H1 (cell line): ENCODE results near the gene TTK. TPM values are rescaled to one million over a fixed set of nuclear protein-coding genes. Genes with fewer than 3 reads are reported as not detected.

Experiments
- CTCF ChIA-PET: fragments of 300-600 bp; sonication (Branson Sonifier 250); formaldehyde crosslinking; loops from one replicate; lab custom pipeline; 2021; ENCODE audit not compliant: partially characterized antibody; lab: Charles Lee
- POLR2A ChIA-PET: fragments of 300-600 bp; sonication (Branson Sonifier 250); formaldehyde crosslinking; loops from one replicate; lab custom pipeline; 2021; ENCODE audit warnings: inconsistent platforms; ENCODE audit not compliant: partially characterized antibody; lab: Charles Lee
- DNase-seq, 2 experiments: peaks; one replicate each; pipeline versions ENCODE4 v3.0.0 to v3.0.0-alpha.2; 2010 to 2022; ENCODE audit warnings: low spot score in 2 of 2, low read depth in 1 of 2, mixed read lengths in 1 of 2
- FAIRE-seq: peaks from 2 replicates; lab custom pipeline; 2011; peaks lifted over from hg19 to GRCh38; lab: Jason Lieb, UNC
- H2AFZ ChIP-seq: 2 replicates; pipeline ENCODE4 v1.8.1; 2012; ENCODE audit warnings: low read length, inconsistent platforms
- H2AK5ac ChIP-seq: 2 replicates; pipeline ENCODE4 v1.6.1; 2013; ENCODE audit warnings: low read depth, low read length
- H2BK120ac ChIP-seq: replicated peaks from 2 replicates; pipeline ENCODE3; 2013; ENCODE audit warnings: low read depth, low read length, inconsistent platforms
- H2BK12ac ChIP-seq: 2 replicates; pipeline ENCODE4 v1.6.1; 2013; ENCODE audit warnings: low read depth, low read length
- H2BK15ac ChIP-seq: 2 replicates; pipeline ENCODE4 v1.6.1; 2013; ENCODE audit warnings: low read length
- H2BK20ac ChIP-seq: 2 replicates; pipeline ENCODE4 v1.6.1; 2013; ENCODE audit warnings: low read length
- H2BK5ac ChIP-seq: 2 replicates; pipeline ENCODE4 v1.6.1; 2013; ENCODE audit warnings: low read depth, low read length
- H3K14ac ChIP-seq: 2 replicates; pipeline ENCODE4 v1.6.1; 2013; ENCODE audit warnings: inconsistent platforms; ENCODE audit not compliant: insufficient read length
- H3K18ac ChIP-seq: 2 replicates; pipeline ENCODE4 v1.6.1; 2013; ENCODE audit warnings: low read length; ENCODE audit errors: extremely low read depth
- H3K23ac ChIP-seq: 2 replicates; pipeline ENCODE4 v1.6.1; 2013; ENCODE audit warnings: inconsistent platforms; ENCODE audit not compliant: insufficient read length
- H3K23me2 ChIP-seq: 2 replicates; pipeline ENCODE4 v1.6.1; 2013; ENCODE audit warnings: low read depth, low read length
- H3K27ac ChIP-seq: 2 replicates; pipeline ENCODE4 v1.6.1; 2011; ENCODE audit warnings: low read depth, low read length, inconsistent platforms
- H3K27me3 ChIP-seq, 4 experiments: replicated peaks in 1 of 4; 1 replicate in 1 of 4; 2 replicates in 3 of 4; pipeline versions ENCODE4 v1.6.1 to v1.8.1; 2011 to 2013; ENCODE audit warnings: low read length in 3 of 4, mild to moderate bottlenecking in 3 of 4, inconsistent platforms in 2 of 4, mixed read lengths in 2 of 4, moderate library complexity in 1 of 4; ENCODE audit not compliant: control insufficient read depth in 3 of 4, insufficient read depth in 3 of 4; ENCODE audit errors: extremely low read depth in 1 of 4
- H3K36me3 ChIP-seq, 4 experiments: 2 replicates each; pipeline versions ENCODE4 v1.6.1 to v1.8.1; 2011 to 2013; ENCODE audit warnings: mild to moderate bottlenecking in 4 of 4, low read length in 3 of 4, moderate library complexity in 2 of 4, control low read depth in 1 of 4, inconsistent platforms in 1 of 4; ENCODE audit not compliant: insufficient read depth in 4 of 4, control insufficient read depth in 2 of 4
- H3K4ac ChIP-seq: replicated peaks from 2 replicates; pipeline ENCODE3; 2013; ENCODE audit warnings: low read length, low read depth, mixed read lengths, inconsistent platforms; ENCODE audit not compliant: insufficient read length
- H3K4me1 ChIP-seq, 4 experiments: replicated peaks in 1 of 4; 1 replicate in 1 of 4; 2 replicates in 3 of 4; pipeline versions ENCODE4 v1.6.1 to v1.8.1; 2011 to 2013; ENCODE audit warnings: low read length in 3 of 4, inconsistent platforms in 2 of 4, mixed read lengths in 1 of 4; ENCODE audit not compliant: insufficient read depth in 4 of 4, control insufficient read depth in 3 of 4
- H3K4me2 ChIP-seq, 2 experiments: 2 replicates each; pipeline versions ENCODE4 v1.6.1 to v1.8.1; 2011 to 2013; ENCODE audit warnings: low read depth in 2 of 2, low read length in 2 of 2, control low read depth in 1 of 2, inconsistent platforms in 1 of 2, mild to moderate bottlenecking in 1 of 2; ENCODE audit not compliant: insufficient read depth in 1 of 2
- H3K4me3 ChIP-seq, 4 experiments: fragments of 200-600, 300-600 bp in 1 of 4; sonication (generic), shearing (Covaris generic), sonication (Bioruptor Twin) in 1 of 4; 2 replicates each; pipeline versions ENCODE4 v1.5.1 to v1.8.1; 2011 to 2016; ENCODE audit warnings: low read length in 4 of 4, low read depth in 3 of 4, control low read depth in 2 of 4, inconsistent platforms in 2 of 4, mild to moderate bottlenecking in 2 of 4, mixed read lengths in 1 of 4, moderate library complexity in 1 of 4; ENCODE audit not compliant: insufficient read depth in 2 of 4; ENCODE audit errors: extremely low read depth in 1 of 4
- H3K56ac ChIP-seq: replicated peaks from 2 replicates; pipeline ENCODE3; 2013; ENCODE audit warnings: low read depth, mild to moderate bottlenecking, mixed read lengths, low read length, inconsistent platforms; ENCODE audit not compliant: insufficient read length
- H3K79me1 ChIP-seq: 2 replicates; pipeline ENCODE4 v1.6.1; 2013; ENCODE audit warnings: low read depth, low read length, control low read depth
- H3K79me2 ChIP-seq, 2 experiments: 2 replicates each; pipeline versions ENCODE4 v1.6.1 to v1.8.1; 2012 to 2013; ENCODE audit warnings: low read length in 2 of 2, mild to moderate bottlenecking in 2 of 2, inconsistent platforms in 1 of 2; ENCODE audit not compliant: insufficient read depth in 2 of 2, control insufficient read depth in 1 of 2
- H3K9ac ChIP-seq, 4 experiments: replicated peaks in 1 of 4; 1 replicate in 1 of 4; 2 replicates in 3 of 4; pipeline versions ENCODE4 v1.6.1 to v1.8.1; 2011 to 2013; ENCODE audit warnings: low read depth in 3 of 4, low read length in 3 of 4, control low read depth in 2 of 4, mild to moderate bottlenecking in 2 of 4, moderate library complexity in 2 of 4, inconsistent platforms in 1 of 4; ENCODE audit errors: extremely low read depth in 1 of 4
- H3K9me3 ChIP-seq, 2 experiments: 2 replicates each; pipeline versions ENCODE4 v1.6.1 to v1.8.1; 2012 to 2013; ENCODE audit warnings: mild to moderate bottlenecking in 2 of 2, moderate library complexity in 2 of 2, control low read depth in 1 of 2, inconsistent platforms in 1 of 2, low read depth in 1 of 2, low read length in 1 of 2, mixed read lengths in 1 of 2; ENCODE audit not compliant: insufficient read depth in 2 of 2
- H4K20me1 ChIP-seq, 2 experiments: replicated peaks in 1 of 2; 2 replicates each; pipeline versions ENCODE3 to v1.8.1; 2011 to 2013; ENCODE audit warnings: inconsistent platforms in 2 of 2, low read length in 2 of 2, mild to moderate bottlenecking in 1 of 2; ENCODE audit not compliant: insufficient read depth in 2 of 2, control insufficient read depth in 1 of 2
- H4K5ac ChIP-seq: 2 replicates; pipeline ENCODE4 v1.6.1; 2013; ENCODE audit warnings: low read length, low read depth, mixed read lengths, inconsistent platforms; ENCODE audit not compliant: insufficient read length
- H4K8ac ChIP-seq: 2 replicates; pipeline ENCODE4 v1.8.0; 2013; ENCODE audit warnings: mild to moderate bottlenecking, moderate library complexity, low read length, inconsistent platforms; ENCODE audit not compliant: insufficient read depth; ENCODE audit errors: extremely low read depth
- H4K91ac ChIP-seq: replicated peaks from 2 replicates; pipeline ENCODE3; 2013; ENCODE audit warnings: low read length, mixed read lengths, inconsistent platforms; ENCODE audit not compliant: insufficient read length
- KDM1A ChIP-seq: fragments of 200-600, 300-600 bp; sonication (generic); IDR thresholded peaks from 2 replicates; pipeline ENCODE4 v1.7.1; 2016; ENCODE audit warnings: mild to moderate bottlenecking, low read length, borderline replicate concordance
- WGBS, 2 experiments: shearing (Covaris generic) in 1 of 2; methylation state at CpG; one replicate each; pipeline versions ENCODE4 v1.1.6 to v1.1.7; 2013 to 2015; ENCODE audit warnings: low lambda C conversion rate in 2 of 2, mixed read lengths in 2 of 2, inconsistent platforms in 1 of 2, low coverage in 1 of 2, missing lambda C conversion rate in 1 of 2; ENCODE audit not compliant: insufficient replicate concordance in 2 of 2, insufficient coverage in 1 of 2, insufficient read length in 1 of 2; ENCODE audit errors: extremely low coverage in 1 of 2, missing lambda C conversion rate in 1 of 2; 5-methylcytosine and 5-hydroxymethylcytosine counted together
- polyA plus RNA-seq, 7 experiments: library from polyadenylated mRNA; depleted of rRNA in 3 of 7; stranded (reverse) in 5 of 7; unstranded in 2 of 7; fragments of >200 nt in 5 of 7; fragments of 200-250 nt in 2 of 7; gene quantifications; 1 replicate in 5 of 7; 2 replicates in 1 of 7; 4 replicates in 1 of 7; pipeline versions ENCODE4 v1.2.1 to v1.2.3, GENCODE V29; 2011 to 2013; ENCODE audit warnings: missing spikeins in 2 of 7, mixed read lengths in 2 of 7
- total RNA-seq: library from RNA; stranded (reverse); fragmentation: NEBNext Ultra II Directional; extraction: Animal tissue kit (Norgen Biotek cat#: 25700); gene quantifications from 2 replicates; pipeline ENCODE4 v1.2.1, GENCODE V29; 2021
- TF ChIP-seq, protein P1 (sequence below): IDR thresholded peaks from 2 replicates; pipeline ENCODE4 v1.6.1; 2012; ENCODE audit warnings: inconsistent platforms

Gene TTK
- total and polyA plus RNA-seq, 2 of the 8 experiments (the other 6 are each of a cell fraction or from before 2014, with no cell fraction given), result 11.9 to 63.2 TPM

DNA sequence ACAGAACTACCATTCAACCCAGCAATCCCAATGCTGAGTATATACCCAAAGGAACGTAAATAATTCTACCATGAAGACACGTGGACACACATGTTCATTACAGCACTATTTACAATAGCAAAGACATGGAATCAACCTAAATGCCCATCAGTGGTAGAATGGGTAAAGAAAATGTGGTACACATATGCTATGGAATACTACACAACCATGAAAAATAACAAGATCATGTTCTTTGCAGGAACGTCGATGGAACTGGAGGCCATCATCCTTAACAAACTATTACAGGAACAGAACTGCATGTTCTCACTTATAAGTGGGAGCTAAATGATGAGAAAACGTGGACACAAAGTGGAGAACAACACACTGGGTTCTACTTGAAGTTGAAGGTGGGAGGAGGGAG, 34.7 kb upstream of the TTK start:
- 87% methylated on average over 5 of the region's 5 CpGs; no CpG with 5 or more reads in 1 of the 2 experiments for WGBS, 2 experiments
- DNase-seq (no peak), FAIRE-seq (no peak)
- Histone ChIP-seq H3K4me2 (no peak overlapping the region), H2BK120ac (no peak overlapping the region), H3K56ac (no peak overlapping the region), H3K79me2 (no peaks in the 10 kb centered on the region), H4K91ac (no peak overlapping the region), H3K4me3 (no peak overlapping the region), H3K14ac (no peak overlapping the region), H3K36me3 (no peaks in the 10 kb centered on the region), H4K5ac (no peak overlapping the region), H3K9me3 (peaks cover 2 to 14% of the 10 kb centered on the region in 2 experiments; a peak in 3 of 4 replicates), H3K9ac (no peak overlapping the region; a peak in 1 of 7 replicates), H2BK15ac (no peak overlapping the region), H3K27ac (no peak overlapping the region), H3K4me1 (no peaks in the 10 kb centered on the region), H2AFZ (no peak overlapping the region), H2BK5ac (no peak overlapping the region), H3K18ac (no peak overlapping the region), H4K8ac (no peak overlapping the region), H4K20me1 (no peaks in the 10 kb centered on the region), H2AK5ac (no peak overlapping the region), H3K23me2 (no peaks in the 10 kb centered on the region), H3K79me1 (no peaks in the 10 kb centered on the region), H3K27me3 (no peaks in the 10 kb centered on the region), H3K4ac (no peak overlapping the region), H3K23ac (no peak overlapping the region), H2BK12ac (no peak overlapping the region), H2BK20ac (no peak overlapping the region)
- 0 out of 2 replicates have a peak, but pooled peaks have one; percentile 23 for TF ChIP-seq KDM1A
- TF ChIP-seq, protein P1, sequence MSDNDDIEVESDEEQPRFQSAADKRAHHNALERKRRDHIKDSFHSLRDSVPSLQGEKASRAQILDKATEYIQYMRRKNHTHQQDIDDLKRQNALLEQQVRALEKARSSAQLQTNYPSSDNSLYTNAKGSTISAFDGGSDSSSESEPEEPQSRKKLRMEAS, result no peak
- CTCF ChIA-PET, result interaction anchor here (1.1 kb wide), 1 partner anchor 20 kb away, joined by 3 read pairs; no protein-coding TSS in a partner anchor
- POLR2A ChIA-PET, result no interaction called here
